ENCODE results near the gene TOP2A. TPM values are rescaled to one million over a fixed set of nuclear protein-coding genes. Genes with fewer than 3 reads are reported as not detected.

The TOP2A gene
- total RNA-seq, 1 experiment from 2014 or later: 237 TPM

DNA sequence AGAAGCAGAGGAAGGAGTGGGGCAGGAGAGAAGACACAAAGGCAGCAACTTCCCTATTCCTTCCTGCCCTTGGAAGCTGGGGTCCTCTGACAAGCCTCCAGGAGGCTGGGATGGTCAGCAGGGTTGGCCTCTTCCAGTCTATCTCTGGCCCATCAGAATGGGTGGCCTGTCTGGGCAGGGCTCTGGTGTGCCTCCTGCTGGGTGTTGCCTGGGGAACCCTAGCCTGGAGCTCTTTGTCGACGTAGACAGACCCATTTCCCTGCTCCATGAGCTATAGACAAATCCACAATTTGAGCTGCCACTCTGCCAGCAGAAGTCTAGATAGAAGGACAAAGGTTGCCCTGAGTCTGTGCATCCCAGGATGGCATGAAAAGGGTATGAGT is 36.9 kb upstream of the TOP2A start:
- CTCF ChIA-PET: no interaction called here
- H3K4me3 ChIP-seq (ENCODE audit: low read depth, low read length): no peak overlapping the region
- no peak for DNase-seq

DNA sequence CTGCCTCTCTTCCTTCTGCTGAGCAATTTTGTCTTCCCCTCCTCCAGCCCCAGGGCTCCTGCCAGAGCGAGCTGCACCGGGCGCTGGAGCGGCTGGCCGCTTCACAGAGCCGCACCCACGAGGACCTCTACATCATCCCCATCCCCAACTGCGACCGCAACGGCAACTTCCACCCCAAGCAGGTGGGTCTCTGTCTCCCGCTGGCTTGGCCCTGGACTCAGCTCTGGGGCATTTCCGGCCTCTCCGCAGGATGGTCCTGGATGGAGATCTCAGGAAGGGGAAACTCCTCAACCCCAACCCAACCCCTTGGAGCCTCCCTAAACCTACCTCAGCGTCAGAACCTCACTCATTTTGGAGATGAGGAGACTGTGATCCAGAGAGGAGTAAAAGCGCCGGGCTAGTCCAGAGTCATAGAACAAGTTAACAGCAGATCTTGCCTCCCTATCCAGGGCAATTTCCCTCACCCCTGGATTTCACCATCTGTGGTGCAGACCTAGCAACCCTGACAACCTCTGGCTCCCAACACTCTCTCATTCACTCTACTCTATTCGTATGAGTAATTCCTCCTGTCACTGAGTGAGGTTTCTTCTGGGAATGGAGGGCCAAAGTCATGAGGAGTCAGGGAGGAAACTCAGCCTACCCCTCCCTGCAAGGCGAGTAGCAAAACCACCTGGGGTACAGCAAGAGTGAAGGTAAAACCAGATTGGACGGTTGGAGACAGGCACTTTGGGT is 36.4 kb upstream of the TOP2A start:
- Histone ChIP-seq H3K27me3 (replicated peaks; ENCODE audit: control insufficient read depth, insufficient read depth, low read length) (no peaks in the 10 kb centered on the region), H3K9me3 (no peaks in the 10 kb centered on the region), H3K4me3 (ENCODE audit: low read depth, low read length) (no peak overlapping the region), H3K4me1 (peaks cover 6% of the 10 kb centered on the region), H3K36me3 (ENCODE audit: control insufficient read depth, insufficient read depth, low read length) (no peaks in the 10 kb centered on the region)
- no peaks in the 10 kb centered on the region for H3K9me3 Mint-ChIP-seq (ENCODE audit: unreplicated experiment)
- H3K4me3 Mint-ChIP-seq (ENCODE audit: unreplicated experiment): no peak overlapping the region
- H3K27me3 Mint-ChIP-seq (ENCODE audit: insufficient read depth, unreplicated experiment): no peaks in the 10 kb centered on the region
- no TSS peak for BruUV-seq (replicated peaks)
- CTCF ChIA-PET: no interaction called here
- intact Hi-C loops (cut with micrococcal nuclease; ENCODE audit: unreplicated experiment): no loop called here
- TF ChIP-seq, protein P1, sequence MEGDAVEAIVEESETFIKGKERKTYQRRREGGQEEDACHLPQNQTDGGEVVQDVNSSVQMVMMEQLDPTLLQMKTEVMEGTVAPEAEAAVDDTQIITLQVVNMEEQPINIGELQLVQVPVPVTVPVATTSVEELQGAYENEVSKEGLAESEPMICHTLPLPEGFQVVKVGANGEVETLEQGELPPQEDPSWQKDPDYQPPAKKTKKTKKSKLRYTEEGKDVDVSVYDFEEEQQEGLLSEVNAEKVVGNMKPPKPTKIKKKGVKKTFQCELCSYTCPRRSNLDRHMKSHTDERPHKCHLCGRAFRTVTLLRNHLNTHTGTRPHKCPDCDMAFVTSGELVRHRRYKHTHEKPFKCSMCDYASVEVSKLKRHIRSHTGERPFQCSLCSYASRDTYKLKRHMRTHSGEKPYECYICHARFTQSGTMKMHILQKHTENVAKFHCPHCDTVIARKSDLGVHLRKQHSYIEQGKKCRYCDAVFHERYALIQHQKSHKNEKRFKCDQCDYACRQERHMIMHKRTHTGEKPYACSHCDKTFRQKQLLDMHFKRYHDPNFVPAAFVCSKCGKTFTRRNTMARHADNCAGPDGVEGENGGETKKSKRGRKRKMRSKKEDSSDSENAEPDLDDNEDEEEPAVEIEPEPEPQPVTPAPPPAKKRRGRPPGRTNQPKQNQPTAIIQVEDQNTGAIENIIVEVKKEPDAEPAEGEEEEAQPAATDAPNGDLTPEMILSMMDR (IDR thresholded peaks at IDR 0.05; ENCODE audit: insufficient read depth in 1 of 2, low read depth in 1 of 2, low read length in 1 of 2, severe bottlenecking in 1 of 2, unreplicated experiment in 1 of 2): no peak
- H3K27ac Mint-ChIP-seq (ENCODE audit: unreplicated experiment): no peak overlapping the region
- H3K4me1 Mint-ChIP-seq (ENCODE audit: low read depth, unreplicated experiment): no peaks in the 10 kb centered on the region
- H3K36me3 Mint-ChIP-seq (ENCODE audit: insufficient read depth, unreplicated experiment): no peaks in the 10 kb centered on the region
- POLR2A ChIA-PET: no interaction called here
- no peak for DNase-seq

More for the DNA sequence above, 36.9 kb upstream of the TOP2A start:
- H3K36me3 Mint-ChIP-seq (ENCODE audit: insufficient read depth, unreplicated experiment): no peaks in the 10 kb centered on the region
- H3K27me3 Mint-ChIP-seq (ENCODE audit: insufficient read depth, unreplicated experiment): no peaks in the 10 kb centered on the region
- H3K27ac Mint-ChIP-seq (ENCODE audit: unreplicated experiment): no peak overlapping the region
- intact Hi-C loops (cut with micrococcal nuclease; ENCODE audit: unreplicated experiment): no loop called here
- POLR2A ChIA-PET: no interaction called here
- no peak overlapping the region for H3K4me3 Mint-ChIP-seq (ENCODE audit: unreplicated experiment)
- Histone ChIP-seq H3K4me1 (peaks cover 3% of the 10 kb centered on the region; the same call in 1 of the 2 replicates), H3K9me3 (no peaks in the 10 kb centered on the region), H3K36me3 (ENCODE audit: control insufficient read depth, insufficient read depth, low read length) (no peaks in the 10 kb centered on the region), H3K27me3 (replicated peaks; ENCODE audit: control insufficient read depth, insufficient read depth, low read length) (no peaks in the 10 kb centered on the region)
- TF ChIP-seq, protein P1 (IDR thresholded peaks at IDR 0.05; ENCODE audit: insufficient read depth in 1 of 2, low read depth in 1 of 2, low read length in 1 of 2, severe bottlenecking in 1 of 2, unreplicated experiment in 1 of 2): no peak
- H3K4me1 Mint-ChIP-seq (ENCODE audit: low read depth, unreplicated experiment): no peaks in the 10 kb centered on the region
- H3K9me3 Mint-ChIP-seq (ENCODE audit: unreplicated experiment): no peaks in the 10 kb centered on the region
- no TSS peak for BruUV-seq (replicated peaks)

DNA sequence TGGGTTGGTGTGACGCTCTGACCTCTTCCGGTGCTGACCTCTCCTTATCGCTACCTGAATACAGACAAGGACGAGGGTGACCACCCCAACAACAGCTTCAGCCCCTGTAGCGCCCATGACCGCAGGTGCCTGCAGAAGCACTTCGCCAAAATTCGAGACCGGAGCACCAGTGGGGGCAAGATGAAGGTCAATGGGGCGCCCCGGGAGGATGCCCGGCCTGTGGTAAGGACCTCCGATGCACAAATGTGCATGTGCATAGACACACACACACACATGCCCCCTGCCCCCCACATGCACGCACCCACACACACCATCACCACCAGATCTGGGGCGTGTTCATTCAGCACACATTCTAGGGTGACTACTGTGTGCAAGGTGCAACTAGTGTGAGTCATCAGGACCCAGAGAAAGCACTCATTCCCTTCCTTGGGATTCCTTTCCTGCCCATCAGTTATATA is 35.3 kb upstream of the TOP2A start:
- DNase-seq: no peak
- CTCF ChIA-PET: no interaction called here
- BruUV-seq (replicated peaks): no TSS peak

More for the DNA sequence above, 35.3 kb upstream of the TOP2A start:
- Histone ChIP-seq H3K27me3 (replicated peaks; ENCODE audit: control insufficient read depth, insufficient read depth, low read length) (no peaks in the 10 kb centered on the region), H3K4me3 (ENCODE audit: low read depth, low read length) (no peak overlapping the region), H3K9me3 (no peaks in the 10 kb centered on the region), H3K36me3 (ENCODE audit: control insufficient read depth, insufficient read depth, low read length) (no peaks in the 10 kb centered on the region), H3K4me1 (peaks cover 17% of the 10 kb centered on the region)
- Mint-ChIP-seq H3K27ac (ENCODE audit: unreplicated experiment) (no peak overlapping the region), H3K9me3 (ENCODE audit: unreplicated experiment) (no peaks in the 10 kb centered on the region), H3K36me3 (ENCODE audit: insufficient read depth, unreplicated experiment) (no peaks in the 10 kb centered on the region), H3K4me1 (ENCODE audit: low read depth, unreplicated experiment) (no peaks in the 10 kb centered on the region), H3K4me3 (ENCODE audit: unreplicated experiment) (no peak overlapping the region), H3K27me3 (ENCODE audit: insufficient read depth, unreplicated experiment) (no peaks in the 10 kb centered on the region)
- POLR2A ChIA-PET: no interaction called here
- TF ChIP-seq, protein P1 (IDR thresholded peaks at IDR 0.05; ENCODE audit: insufficient read depth in 1 of 2, low read depth in 1 of 2, low read length in 1 of 2, severe bottlenecking in 1 of 2, unreplicated experiment in 1 of 2): no peak
- intact Hi-C loops (cut with micrococcal nuclease; ENCODE audit: unreplicated experiment): no loop called here
